ENCODE results near the gene IL1RAP.

Gene IL1RAP

DNA sequence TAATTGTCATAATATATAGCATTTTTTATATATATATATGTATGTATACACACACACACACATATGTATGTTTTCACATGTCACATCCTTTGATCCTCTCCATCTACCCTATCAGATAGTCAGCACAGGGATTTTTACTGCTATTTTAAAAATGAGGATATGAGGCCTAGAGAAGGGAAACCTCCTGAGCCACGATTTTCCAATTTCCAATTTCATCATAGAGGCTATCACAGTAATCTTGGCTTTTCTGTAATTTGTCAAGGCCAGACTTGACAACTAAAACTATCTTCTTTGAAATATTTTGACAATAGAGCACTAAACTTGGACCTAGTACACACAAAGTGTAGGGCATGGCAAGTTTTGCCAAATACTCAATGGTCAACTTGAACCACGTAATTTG lies 42.5 kb downstream of the IL1RAP start:
- no peak overlapping the region for H3K4me2 ChIP-seq (ENCODE audit: low read length)
- H3K79me2 ChIP-seq = no peaks in the 10 kb centered on the region
- H3K36me3 ChIP-seq (ENCODE audit: control insufficient read depth, insufficient read depth, low read length) = no peaks in the 10 kb centered on the region
- H2AFZ ChIP-seq = no peak overlapping the region
- TF ChIP-seq, protein P1, sequence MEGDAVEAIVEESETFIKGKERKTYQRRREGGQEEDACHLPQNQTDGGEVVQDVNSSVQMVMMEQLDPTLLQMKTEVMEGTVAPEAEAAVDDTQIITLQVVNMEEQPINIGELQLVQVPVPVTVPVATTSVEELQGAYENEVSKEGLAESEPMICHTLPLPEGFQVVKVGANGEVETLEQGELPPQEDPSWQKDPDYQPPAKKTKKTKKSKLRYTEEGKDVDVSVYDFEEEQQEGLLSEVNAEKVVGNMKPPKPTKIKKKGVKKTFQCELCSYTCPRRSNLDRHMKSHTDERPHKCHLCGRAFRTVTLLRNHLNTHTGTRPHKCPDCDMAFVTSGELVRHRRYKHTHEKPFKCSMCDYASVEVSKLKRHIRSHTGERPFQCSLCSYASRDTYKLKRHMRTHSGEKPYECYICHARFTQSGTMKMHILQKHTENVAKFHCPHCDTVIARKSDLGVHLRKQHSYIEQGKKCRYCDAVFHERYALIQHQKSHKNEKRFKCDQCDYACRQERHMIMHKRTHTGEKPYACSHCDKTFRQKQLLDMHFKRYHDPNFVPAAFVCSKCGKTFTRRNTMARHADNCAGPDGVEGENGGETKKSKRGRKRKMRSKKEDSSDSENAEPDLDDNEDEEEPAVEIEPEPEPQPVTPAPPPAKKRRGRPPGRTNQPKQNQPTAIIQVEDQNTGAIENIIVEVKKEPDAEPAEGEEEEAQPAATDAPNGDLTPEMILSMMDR (IDR thresholded peaks at IDR 0.05) = no peak
- H3K9ac ChIP-seq = no peak overlapping the region
- H3K27ac ChIP-seq = no peak overlapping the region
- H3K4me3 ChIP-seq (ENCODE audit: low read depth, low read length) = no peak overlapping the region
- no peaks in the 10 kb centered on the region for H3K9me3 ChIP-seq (ENCODE audit: control insufficient read depth, low read length)
- H3K4me1 ChIP-seq = no peaks in the 10 kb centered on the region
- no peaks in the 10 kb centered on the region for H3K27me3 ChIP-seq (ENCODE audit: control insufficient read depth, insufficient read depth, low read length)

DNA sequence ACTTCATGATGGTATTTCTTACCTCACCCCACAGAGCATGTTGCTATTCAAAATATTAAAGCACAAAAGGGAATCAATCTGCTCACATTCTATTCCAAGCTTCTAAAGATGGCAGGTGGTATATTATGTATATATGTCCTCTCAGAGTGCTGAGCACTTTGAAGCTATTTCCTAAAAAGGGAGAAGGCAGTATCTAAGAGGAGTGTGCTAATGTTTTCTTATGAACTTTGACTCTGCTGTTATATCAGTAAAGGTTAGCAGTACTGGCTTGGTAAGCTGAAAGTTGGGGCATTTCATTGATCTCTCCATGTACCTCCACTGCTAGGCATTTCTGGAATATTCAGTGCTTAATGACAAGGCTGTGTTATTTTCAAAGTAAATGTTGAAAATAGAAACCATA lies 43.4 kb downstream of the IL1RAP start:
- TF ChIP-seq, protein P1 (IDR thresholded peaks at IDR 0.05) = no peak
- Histone ChIP-seq H3K4me3 (ENCODE audit: low read depth, low read length) (no peak overlapping the region), H3K9me3 (ENCODE audit: control insufficient read depth, low read length) (no peaks in the 10 kb centered on the region), H2AFZ (no peak overlapping the region), H3K36me3 (ENCODE audit: control insufficient read depth, insufficient read depth, low read length) (no peaks in the 10 kb centered on the region), H3K4me2 (ENCODE audit: low read length) (no peak overlapping the region), H3K79me2 (no peaks in the 10 kb centered on the region), H3K9ac (no peak overlapping the region), H3K27me3 (ENCODE audit: control insufficient read depth, insufficient read depth, low read length) (no peaks in the 10 kb centered on the region), H3K4me1 (no peaks in the 10 kb centered on the region), H3K27ac (no peak overlapping the region)

DNA sequence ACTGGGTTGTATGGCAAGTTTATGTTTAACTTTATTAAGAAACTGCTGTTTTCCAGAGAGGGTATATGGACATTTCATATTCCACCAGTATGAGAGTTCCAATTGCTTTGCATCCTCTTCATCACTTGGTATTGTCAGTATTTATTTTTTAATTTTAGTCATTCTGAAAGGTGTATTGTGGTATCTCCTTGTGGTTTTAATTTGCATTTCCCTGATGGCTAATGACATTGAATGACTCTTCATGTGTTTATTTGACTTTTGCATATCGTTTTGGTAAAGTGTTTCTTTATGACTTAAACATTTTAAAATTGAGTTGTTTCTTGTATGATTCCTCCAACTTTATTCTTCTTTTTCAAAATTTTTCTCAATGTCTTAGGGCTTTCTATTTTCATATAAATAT lies 44.4 kb downstream of the IL1RAP start:
- H3K4me3 ChIP-seq (ENCODE audit: low read depth, low read length) = no peak overlapping the region
- no peaks in the 10 kb centered on the region for H3K27me3 ChIP-seq (ENCODE audit: control insufficient read depth, insufficient read depth, low read length)
- no peaks in the 10 kb centered on the region for H3K36me3 ChIP-seq (ENCODE audit: control insufficient read depth, insufficient read depth, low read length)
- no peak overlapping the region for H3K9ac ChIP-seq
- no peak overlapping the region for H3K27ac ChIP-seq
- no peaks in the 10 kb centered on the region for H3K4me1 ChIP-seq
- H3K9me3 ChIP-seq (ENCODE audit: control insufficient read depth, low read length) = no peaks in the 10 kb centered on the region
- H3K4me2 ChIP-seq (ENCODE audit: low read length) = no peak overlapping the region
- H3K79me2 ChIP-seq = no peaks in the 10 kb centered on the region
- TF ChIP-seq, protein P1 (IDR thresholded peaks at IDR 0.05) = no peak
- no peak overlapping the region for H2AFZ ChIP-seq

DNA sequence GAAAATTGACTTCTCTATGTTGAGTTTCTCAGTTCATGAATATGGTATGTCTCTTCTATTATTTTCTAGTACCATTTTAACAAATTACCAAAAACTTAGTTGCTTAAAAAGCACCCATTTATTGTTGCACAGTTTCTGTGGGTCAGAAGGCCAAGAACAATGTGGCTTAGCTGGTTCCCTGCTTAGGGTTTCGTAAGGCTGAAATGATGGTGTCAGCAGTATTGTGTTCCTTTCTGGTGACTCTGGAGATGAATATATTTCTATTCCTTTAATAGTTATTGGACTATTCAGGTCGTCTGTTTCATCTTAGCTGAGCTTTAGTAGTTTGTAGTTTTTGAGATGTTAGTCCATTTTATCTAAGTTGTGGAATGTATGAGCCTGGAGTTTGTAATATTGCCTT lies 44.9 kb downstream of the IL1RAP start:
- Histone ChIP-seq H3K4me3 (ENCODE audit: low read depth, low read length) (no peak overlapping the region), H3K9me3 (ENCODE audit: control insufficient read depth, low read length) (no peaks in the 10 kb centered on the region), H3K27me3 (ENCODE audit: control insufficient read depth, insufficient read depth, low read length) (no peaks in the 10 kb centered on the region), H3K27ac (no peak overlapping the region), H3K9ac (no peak overlapping the region), H3K4me1 (no peaks in the 10 kb centered on the region), H2AFZ (no peak overlapping the region), H3K4me2 (ENCODE audit: low read length) (no peak overlapping the region), H3K36me3 (ENCODE audit: control insufficient read depth, insufficient read depth, low read length) (no peaks in the 10 kb centered on the region), H3K79me2 (no peaks in the 10 kb centered on the region)
- TF ChIP-seq, protein P1 (IDR thresholded peaks at IDR 0.05) = no peak

DNA sequence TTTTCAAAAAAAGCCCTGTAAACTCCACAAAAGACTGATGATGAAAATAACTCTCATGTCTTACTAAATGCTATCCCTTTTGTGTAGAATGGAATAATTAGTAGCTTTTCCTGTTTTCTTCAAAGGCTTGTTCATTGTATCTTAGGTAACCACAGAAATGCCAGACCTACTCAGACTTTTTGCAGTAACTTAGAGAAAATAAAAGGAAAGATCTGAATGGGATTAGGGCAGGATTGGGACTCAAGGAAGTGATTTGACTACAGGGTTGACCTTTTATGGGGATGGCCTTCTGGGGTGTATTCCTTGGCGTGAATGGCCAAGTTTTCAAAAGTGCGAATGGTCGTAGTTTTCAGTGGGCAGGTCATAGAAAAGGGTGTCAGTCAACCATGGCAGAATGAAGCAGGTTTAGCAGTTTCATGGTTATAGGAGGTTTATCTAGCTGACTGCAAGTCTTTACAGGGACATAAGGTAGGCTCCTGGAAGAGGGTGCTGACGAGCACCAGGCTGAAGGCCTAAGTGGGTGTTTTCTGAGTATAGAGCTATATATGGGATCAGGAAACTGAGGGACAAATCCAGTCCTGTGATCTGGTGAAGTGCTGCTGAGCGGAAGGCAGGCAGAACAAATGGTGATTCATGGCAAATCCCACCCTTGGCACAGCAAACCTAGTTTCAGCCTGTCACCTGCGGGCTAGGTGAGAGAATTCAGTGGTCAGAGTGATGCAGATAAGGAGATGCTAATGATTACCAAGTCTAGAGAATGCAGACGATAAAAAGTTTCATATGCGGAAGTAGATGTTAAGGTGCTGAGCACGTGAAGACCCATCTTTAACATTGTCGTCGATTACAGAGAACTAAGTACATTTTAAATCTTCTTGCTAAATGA lies 46.4 kb downstream of the IL1RAP start:
- Histone ChIP-seq H2AFZ (no peak overlapping the region), H3K4me2 (ENCODE audit: low read length) (no peak overlapping the region), H3K9ac (no peak overlapping the region), H3K36me3 (ENCODE audit: control insufficient read depth, insufficient read depth, low read length) (no peaks in the 10 kb centered on the region), H3K4me3 (ENCODE audit: low read depth, low read length) (no peak overlapping the region), H3K79me2 (no peaks in the 10 kb centered on the region), H3K27ac (no peak overlapping the region), H3K27me3 (ENCODE audit: control insufficient read depth, insufficient read depth, low read length) (no peaks in the 10 kb centered on the region), H3K9me3 (ENCODE audit: control insufficient read depth, low read length) (no peaks in the 10 kb centered on the region), H3K4me1 (no peaks in the 10 kb centered on the region)
- TF ChIP-seq, protein P1 (IDR thresholded peaks at IDR 0.05) = no peak

Measured in parathyroid adenoma (tissue), 2 donors.